ENCODE results near the gene GPR26.
A peak's percentile ranks its signal among the peaks of the same experiment; 100 is the strongest.

Gene GPR26

GRCh38 chr10:123645016-123645415 lies 21.1 kb upstream of the GPR26 start:
- DNase-seq: no peak
- intact Hi-C loops (cut with DNase I): no loop called here

DNA sequence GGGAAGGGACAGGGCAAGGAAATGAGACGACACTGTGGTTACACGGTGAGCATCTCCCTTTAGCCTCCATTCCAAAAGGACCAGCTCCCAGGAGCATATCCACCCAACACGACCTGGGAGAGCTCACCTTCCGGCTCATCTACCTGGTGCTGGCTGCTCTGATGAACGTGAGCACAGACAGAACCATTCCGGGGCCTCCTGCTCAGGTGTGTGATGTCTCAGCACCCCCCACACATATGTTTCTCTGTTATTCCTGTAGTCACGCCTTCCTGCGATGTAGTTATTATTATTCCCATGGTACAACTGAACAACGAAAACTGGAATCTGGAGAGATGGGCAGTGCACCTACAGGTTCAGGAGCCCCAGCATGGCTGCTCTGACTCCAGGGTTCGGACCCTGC lies 20.5 kb upstream of the GPR26 start:
- DNase-seq: no peak
- intact Hi-C loops (cut with DNase I): no loop called here

GRCh38 chr10:123648595-123648994 lies 17.6 kb upstream of the GPR26 start:
- no peak for DNase-seq
- intact Hi-C loops (cut with DNase I): no loop called here

GRCh38 chr10:123649676-123650075 lies 16.5 kb upstream of the GPR26 start:
- peak in 1 of 10 donors; percentile 62 for DNase-seq

GRCh38 chr10:123651421-123652047 lies 14.6 kb upstream of the GPR26 start:
- DNase-seq: no peak
- intact Hi-C loops (cut with DNase I): no loop called here

More at GRCh38 chr10:123649676-123650075, 16.5 kb upstream of the GPR26 start:
- intact Hi-C loops (cut with DNase I): no loop called here

GRCh38 chr10:123655751-123656150 lies 10.4 kb upstream of the GPR26 start:
- DNase-seq: no peak
- intact Hi-C loops (cut with DNase I): no loop called here

GRCh38 chr10:123663522-123663921 lies 2.6 kb upstream of the GPR26 start:
- intact Hi-C loops (cut with DNase I): no loop called here
- no peak for DNase-seq

GRCh38 chr10:123665491-123666286 lies 466 bp upstream of the GPR26 start:
- intact Hi-C loops (cut with DNase I): no loop called here
- peak in 1 of 10 donors; percentile 28 for DNase-seq

DNA sequence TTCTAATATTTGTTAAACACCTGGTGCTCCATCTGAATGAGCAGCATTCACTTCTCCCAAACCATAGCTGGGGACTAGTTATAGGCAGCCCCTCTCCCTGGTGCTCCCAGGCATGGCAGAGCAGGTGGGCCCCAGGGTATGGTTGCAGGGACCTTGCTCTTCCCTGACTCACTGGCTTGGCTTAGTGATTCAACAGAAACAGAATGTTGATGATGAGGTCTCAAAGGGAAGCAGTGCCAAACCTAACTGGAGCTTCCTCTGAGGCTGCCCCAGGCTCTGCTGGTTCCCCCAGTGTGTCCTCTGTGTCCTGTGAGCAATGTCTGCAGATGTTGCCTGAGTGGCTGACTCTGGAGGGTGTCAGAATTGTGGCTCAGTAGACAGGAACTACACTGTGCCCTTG lies 3.7 kb downstream of the GPR26 start:
- intact Hi-C loops (cut with DNase I): no loop called here
- DNase-seq: no peak

- peak in 1 of 10 donors; percentile 9 for DNase-seq
- intact Hi-C loops (cut with DNase I): no loop called here
These were observed 7.0 kb downstream of the GPR26 start for GRCh38 chr10:123673198-123673597.

GRCh38 chr10:123674741-123675140 lies 8.6 kb downstream of the GPR26 start:
- DNase-seq: peak in 1 of 10 donors; percentile 57
- intact Hi-C loops (cut with DNase I): no loop called here

- DNase-seq: peak in 1 of 10 donors; percentile 68
- intact Hi-C loops (cut with DNase I): no loop called here
These were observed 9.7 kb downstream of the GPR26 start for GRCh38 chr10:123675811-123676210.

- intact Hi-C loops (cut with DNase I): no loop called here
- peak in 1 of 10 donors; percentile 63 for DNase-seq
These were observed 11.4 kb downstream of the GPR26 start for GRCh38 chr10:123677556-123677955.

DNA sequence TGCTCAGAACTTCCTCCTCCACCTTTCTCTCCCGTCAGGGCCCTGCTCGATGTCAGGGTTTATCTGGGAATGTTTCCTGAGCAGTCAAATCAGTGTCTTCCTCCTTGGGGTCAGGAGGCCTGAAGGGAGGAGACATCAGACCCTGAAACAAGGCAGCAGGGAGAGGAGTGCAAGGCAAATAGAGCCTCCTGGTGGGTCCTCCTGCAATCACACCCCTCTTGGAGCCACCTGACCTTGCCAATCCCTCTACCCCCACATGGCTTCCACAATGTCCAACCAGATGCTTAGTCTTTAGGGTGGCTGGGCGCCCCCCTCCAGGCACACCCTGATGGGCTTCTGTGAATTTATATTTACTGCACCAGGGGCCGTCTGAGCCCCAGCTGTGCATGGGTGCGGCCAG lies 12.2 kb downstream of the GPR26 start:
- no peak for DNase-seq
- intact Hi-C loops (cut with DNase I): no loop called here

GRCh38 chr10:123681285-123681684 lies 15.1 kb downstream of the GPR26 start:
- intact Hi-C loops (cut with DNase I): no loop called here
- peak in 1 of 10 donors; percentile 50 for DNase-seq

DNA sequence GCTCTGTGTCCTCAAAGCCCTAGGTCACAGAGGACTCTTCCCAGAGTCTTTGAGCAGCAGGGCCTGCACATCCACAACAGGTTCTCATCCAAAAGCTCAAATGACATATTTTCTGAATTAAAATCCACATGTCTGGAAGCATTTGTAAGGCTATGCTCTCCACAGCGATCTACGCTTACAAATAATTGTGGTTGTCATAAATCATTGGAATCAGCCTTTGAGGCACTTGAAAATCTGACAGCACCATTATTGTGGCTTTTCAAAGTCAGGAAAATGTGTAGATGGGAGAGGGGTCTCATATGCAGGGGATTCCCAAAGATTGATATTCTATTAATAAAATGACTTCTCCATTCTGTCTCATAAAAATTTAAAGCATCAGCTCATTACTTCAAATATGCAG lies 16.3 kb downstream of the GPR26 start:
- intact Hi-C loops (cut with DNase I): no loop called here
- DNase-seq: no peak

- intact Hi-C loops (cut with DNase I): no loop called here
- peak in 1 of 10 donors; percentile 60 for DNase-seq
These were observed 17.3 kb downstream of the GPR26 start for GRCh38 chr10:123683459-123683858.

- no peak for DNase-seq
- intact Hi-C loops (cut with DNase I): no loop called here
These were observed 17.7 kb downstream of the GPR26 start for GRCh38 chr10:123683865-123684264.

GRCh38 chr10:123685260-123685659 lies 19.1 kb downstream of the GPR26 start:
- DNase-seq: no peak
- intact Hi-C loops (cut with DNase I): no loop called here

- intact Hi-C loops (cut with DNase I): no loop called here
- DNase-seq: no peak
These were observed 21.6 kb downstream of the GPR26 start for GRCh38 chr10:123687758-123688157.

- no peak for DNase-seq
- intact Hi-C loops (cut with DNase I): no loop called here
These were observed 23.7 kb downstream of the GPR26 start for GRCh38 chr10:123689880-123690279.

DNA sequence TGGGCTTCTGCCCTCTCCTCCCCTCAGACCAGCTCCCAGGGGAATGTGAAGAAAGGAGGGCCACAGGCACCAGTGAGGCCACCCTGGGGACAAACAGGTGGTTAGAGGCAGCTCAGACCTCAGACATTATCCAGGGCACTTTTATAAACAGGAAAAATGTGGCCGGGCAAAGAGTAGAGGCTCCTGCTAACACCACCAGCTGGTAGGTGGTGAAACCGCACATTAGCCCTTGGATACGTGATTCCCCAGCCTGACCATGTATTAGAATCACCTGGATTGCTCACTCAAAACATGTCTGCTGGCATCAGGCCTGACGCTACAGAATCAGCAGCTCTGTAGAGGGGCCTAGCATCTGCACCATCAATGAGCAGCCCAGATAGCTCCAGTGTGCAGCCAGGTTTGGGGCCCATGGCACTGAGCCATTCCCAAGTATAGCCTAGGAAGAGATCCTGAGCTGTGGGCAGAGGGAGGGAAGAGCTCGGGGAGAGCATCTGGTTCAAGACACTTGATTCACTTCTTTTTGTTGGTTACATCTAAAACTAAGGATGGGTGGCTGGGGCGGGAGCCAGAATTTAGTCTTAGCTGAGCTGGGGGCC lies 37.1 kb downstream of the GPR26 start:
- DNase-seq: no peak
- intact Hi-C loops (cut with DNase I): no loop called here
